Transverse colon (tissue), 4 donors: ENCODE data around the gene OLFM1. TPM values are rescaled to one million over a fixed set of nuclear protein-coding genes. Genes with fewer than 3 reads are reported as not detected.

Source experiments
- DNase-seq: peaks from one replicate; pipeline ENCODE4 v3.0.0-alpha.2; 2019
- H3K27ac ChIP-seq, 4 donors: fragments of 200-600 bp; sonication (generic); 2 replicates each; pipeline ENCODE4 v1.5.1; 2016 to 2018; ENCODE audit warnings: inconsistent platforms in 4 of 4
- H3K27me3 ChIP-seq: fragments of 200-600 bp; sonication (generic); 2 replicates; pipeline ENCODE4 v1.5.1; 2017; ENCODE audit warnings: inconsistent platforms
- H3K36me3 ChIP-seq, 4 donors: fragments of 200-600 bp; sonication (generic); 2 replicates each; pipeline ENCODE4 v1.5.1; 2017 to 2019; ENCODE audit warnings: inconsistent platforms in 4 of 4
- H3K4me1 ChIP-seq, 4 donors: fragments of 200-600 bp; sonication (generic); 2 replicates each; pipeline ENCODE4 v1.5.1; 2017 to 2020; ENCODE audit warnings: inconsistent platforms in 4 of 4
- H3K4me3 ChIP-seq, 4 donors: fragments of 200-600 bp; sonication (generic); 1 replicate in 1 of 4; 2 replicates in 3 of 4; pipeline versions ENCODE4 v1.5.1 to v1.6.1; 2017 to 2019; ENCODE audit warnings: inconsistent platforms in 4 of 4
- H3K9me3 ChIP-seq, 2 donors: fragments of 200-600 bp; sonication (generic); 2 replicates each; pipeline ENCODE4 v1.5.1; 2017 to 2019; ENCODE audit warnings: inconsistent platforms in 2 of 2
- EP300 ChIP-seq: sonication (generic); formaldehyde crosslinking; IDR thresholded peaks from one replicate; pipeline ENCODE4 v1.6.1; 2017; ENCODE audit warnings: antibody characterized with exemption, low read depth
- POLR2A ChIP-seq: fragments of 450-650 bp; IDR thresholded peaks from one replicate; pipeline ENCODE4 v1.6.1; 2016; ENCODE audit warnings: antibody characterized with exemption, mild to moderate bottlenecking, moderate library complexity
- POLR2AphosphoS5 ChIP-seq, 3 donors: sonication (generic); formaldehyde crosslinking; IDR thresholded peaks; one replicate each; pipeline ENCODE4 v1.6.1; 2016; ENCODE audit warnings: antibody characterized with exemption in 3 of 3
- WGBS, 2 donors: methylation state at CpG; one replicate each; pipeline ENCODE4 v1.1.5; 2018; ENCODE audit warnings: low coverage in 1 of 2; 5-methylcytosine and 5-hydroxymethylcytosine counted together
- in situ Hi-C, 4 donors: fragments of 200-750 bp; cut with MboI; loops; one replicate each; pipeline versions ENCODE4 v1.15.0 to v1.15.1; 2017; ENCODE audit warnings: low sequenced_read_pairs in 3 of 4, low pct_ligation_motif_present in 1 of 4, low pct_unique_long_range_greater_than_20kb in 1 of 4
- intact Hi-C: fragments of 100-400 bp; cut with DNase I; formaldehyde crosslinking; loops from one replicate; pipeline ENCODE4 v1.15.1; 2023; ENCODE audit warnings: low total_unique reads
- total RNA-seq, 4 donors: library from RNA; depleted of rRNA; stranded (reverse); fragments of >200 nt; gene quantifications; one replicate each; pipeline ENCODE4 v1.1.0, GENCODE V29; 2016
- TF ChIP-seq, protein P1 (sequence below), 5 experiments: fragments of 200-600 bp in 3 of 5; fragments of 450-650 bp in 2 of 5; sonication (generic) in 3 of 5; IDR thresholded peaks; 1 replicate in 2 of 5; 2 replicates in 3 of 5; pipeline ENCODE4 v1.5.1; 2016 to 2017; ENCODE audit warnings: antibody characterized with exemption in 5 of 5, inconsistent platforms in 3 of 5, mild to moderate bottlenecking in 2 of 5, moderate library complexity in 1 of 5

OLFM1 gene
- total RNA-seq, 4 donors from 2014 or later, result 3.7 to 7.8 (median 4.0) TPM; not detected in 1

DNA sequence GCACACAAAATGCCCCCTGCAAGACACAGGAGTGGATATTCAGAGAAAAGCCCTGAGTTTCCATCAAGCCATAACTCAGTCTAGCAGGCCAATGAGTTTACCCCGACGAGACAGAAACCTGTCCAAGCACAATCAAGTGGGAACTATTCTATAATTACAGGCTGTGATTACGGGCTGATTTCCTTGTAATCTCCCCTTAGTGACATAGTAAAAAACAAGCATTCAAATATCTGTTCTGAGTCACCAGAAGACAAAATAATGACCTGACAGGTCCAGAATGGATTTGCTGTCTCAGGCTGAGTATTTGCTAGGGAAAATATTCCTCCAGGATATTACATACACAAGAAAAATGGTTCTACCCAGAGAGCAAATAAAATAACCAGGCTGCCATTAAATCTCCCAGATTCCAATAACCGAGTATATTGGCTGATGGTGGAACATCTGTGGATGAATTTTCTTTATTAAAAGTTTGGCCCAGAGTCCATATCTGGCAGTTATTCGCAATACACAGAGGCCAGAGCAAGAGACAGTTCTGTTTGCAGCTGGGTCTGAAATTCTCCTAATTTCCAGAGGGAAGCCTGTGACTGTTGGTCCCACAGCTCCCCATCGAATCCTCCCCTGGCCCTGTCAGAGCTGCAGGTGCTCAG is 35.8 kb downstream of the OLFM1 start:
- no peaks in the 10 kb centered on the region for H3K9me3 ChIP-seq
- intact Hi-C loops (no loop called here), in situ Hi-C loops (no loop called here)
- H3K4me3 ChIP-seq, result no peak overlapping the region
- H3K4me1 ChIP-seq, result no peaks in the 10 kb centered on the region
- 58 to 61% methylated on average over 4 to 6 of the region's 6 CpGs for WGBS, 2 donors
- H3K27ac ChIP-seq, result no peak overlapping the region
- H3K27me3 ChIP-seq, result no peaks in the 10 kb centered on the region
- DNase-seq, result no peak
- TF ChIP-seq EP300, result no peak
- no peak for TF ChIP-seq POLR2AphosphoS5 (IDR thresholded peaks at IDR 0.05)
- no peak for TF ChIP-seq POLR2A
- TF ChIP-seq, protein P1, sequence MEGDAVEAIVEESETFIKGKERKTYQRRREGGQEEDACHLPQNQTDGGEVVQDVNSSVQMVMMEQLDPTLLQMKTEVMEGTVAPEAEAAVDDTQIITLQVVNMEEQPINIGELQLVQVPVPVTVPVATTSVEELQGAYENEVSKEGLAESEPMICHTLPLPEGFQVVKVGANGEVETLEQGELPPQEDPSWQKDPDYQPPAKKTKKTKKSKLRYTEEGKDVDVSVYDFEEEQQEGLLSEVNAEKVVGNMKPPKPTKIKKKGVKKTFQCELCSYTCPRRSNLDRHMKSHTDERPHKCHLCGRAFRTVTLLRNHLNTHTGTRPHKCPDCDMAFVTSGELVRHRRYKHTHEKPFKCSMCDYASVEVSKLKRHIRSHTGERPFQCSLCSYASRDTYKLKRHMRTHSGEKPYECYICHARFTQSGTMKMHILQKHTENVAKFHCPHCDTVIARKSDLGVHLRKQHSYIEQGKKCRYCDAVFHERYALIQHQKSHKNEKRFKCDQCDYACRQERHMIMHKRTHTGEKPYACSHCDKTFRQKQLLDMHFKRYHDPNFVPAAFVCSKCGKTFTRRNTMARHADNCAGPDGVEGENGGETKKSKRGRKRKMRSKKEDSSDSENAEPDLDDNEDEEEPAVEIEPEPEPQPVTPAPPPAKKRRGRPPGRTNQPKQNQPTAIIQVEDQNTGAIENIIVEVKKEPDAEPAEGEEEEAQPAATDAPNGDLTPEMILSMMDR (IDR thresholded peaks at IDR 0.05), result no peak
- H3K36me3 ChIP-seq, result no peaks in the 10 kb centered on the region

DNA sequence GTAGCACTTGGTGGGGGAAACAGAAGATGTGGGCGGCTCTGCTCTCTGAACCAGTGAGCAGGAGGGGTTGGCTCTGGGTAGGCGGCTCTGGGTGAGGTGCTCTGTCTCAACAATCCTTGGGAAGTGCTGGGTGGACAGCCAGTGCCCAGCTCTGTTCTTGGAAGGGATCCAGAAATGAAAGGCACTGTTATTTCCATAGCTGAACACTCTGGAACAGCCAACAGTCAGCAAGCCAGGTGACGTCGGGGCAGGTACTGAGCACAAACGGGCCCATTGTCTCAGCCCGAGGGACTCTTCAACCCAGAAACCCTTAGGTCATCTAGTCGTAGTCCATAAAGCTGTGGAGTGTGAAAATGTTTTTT is 36.3 kb downstream of the OLFM1 start:
- in situ Hi-C loops (no loop called here), intact Hi-C loops (no loop called here)
- no peak for DNase-seq
- H3K36me3 ChIP-seq, result no peaks in the 10 kb centered on the region
- no peaks in the 10 kb centered on the region for H3K9me3 ChIP-seq
- H3K4me1 ChIP-seq, result no peaks in the 10 kb centered on the region
- TF ChIP-seq POLR2A (no peak), EP300 (no peak), POLR2AphosphoS5 (IDR thresholded peaks at IDR 0.05) (no peak)
- TF ChIP-seq, protein P1 (IDR thresholded peaks at IDR 0.05), result no peak
- H3K4me3 ChIP-seq, result no peak overlapping the region
- whole genome bisulfite sequencing, 2 donors, result 48% methylated on average over 7 of the region's 7 CpGs; no CpG with 5 or more reads in 1 of the 2 donors
- H3K27ac ChIP-seq, result no peak overlapping the region
- H3K27me3 ChIP-seq, result peaks cover 4% of the 10 kb centered on the region

DNA sequence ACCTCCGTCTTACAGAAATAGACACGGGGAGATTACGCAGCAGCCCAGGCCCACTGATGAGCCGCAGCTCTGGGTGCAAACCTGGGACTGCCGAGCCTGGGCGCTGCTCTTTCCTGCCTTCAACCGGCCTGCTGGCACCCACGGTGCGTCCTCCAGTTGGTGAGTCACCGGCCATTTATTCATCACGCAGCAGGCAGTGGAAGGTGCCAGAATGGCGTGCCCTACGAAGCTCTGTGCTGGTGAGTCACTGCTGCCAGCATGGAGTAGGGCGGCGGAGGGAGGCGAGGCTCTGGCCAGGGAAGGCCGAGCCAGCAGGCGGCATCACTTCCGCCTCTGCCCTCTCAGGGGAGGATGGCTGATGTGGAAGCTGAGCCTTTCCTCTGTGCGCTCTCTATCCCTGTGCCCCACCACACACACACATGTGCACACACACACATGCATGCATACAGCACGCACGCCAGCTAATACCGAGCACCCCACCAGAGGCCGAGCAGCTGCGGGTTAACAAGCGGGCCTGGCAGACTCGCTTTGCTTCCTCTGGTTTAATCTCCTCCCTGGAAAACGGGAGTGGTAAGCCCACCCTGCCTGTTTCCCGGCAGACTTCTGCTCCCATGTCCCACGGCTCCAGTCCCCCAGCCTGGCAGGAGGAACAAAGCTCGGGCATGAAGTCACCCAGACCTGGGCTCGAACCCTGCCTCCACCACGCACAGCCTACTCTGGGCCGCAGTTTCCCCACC is 39.2 kb downstream of the OLFM1 start:
- Histone ChIP-seq H3K4me3 (no peak overlapping the region), H3K4me1 (peaks cover 0 to 5% (median 2%) of the 10 kb centered on the region in 4 donors), H3K27me3 (peaks cover 7% of the 10 kb centered on the region), H3K9me3 (no peaks in the 10 kb centered on the region), H3K27ac (no peak overlapping the region), H3K36me3 (no peaks in the 10 kb centered on the region)
- in situ Hi-C loops, result no loop called here
- DNase-seq, result no peak
- TF ChIP-seq EP300 (no peak), POLR2AphosphoS5 (IDR thresholded peaks at IDR 0.05) (no peak), POLR2A (no peak)
- TF ChIP-seq, protein P1 (IDR thresholded peaks at IDR 0.05), result no peak
- WGBS, 2 donors, result 75% methylated on average over 33 of the region's 34 CpGs; no CpG with 5 or more reads in 1 of the 2 donors
- intact Hi-C loops, result no loop called here

DNA sequence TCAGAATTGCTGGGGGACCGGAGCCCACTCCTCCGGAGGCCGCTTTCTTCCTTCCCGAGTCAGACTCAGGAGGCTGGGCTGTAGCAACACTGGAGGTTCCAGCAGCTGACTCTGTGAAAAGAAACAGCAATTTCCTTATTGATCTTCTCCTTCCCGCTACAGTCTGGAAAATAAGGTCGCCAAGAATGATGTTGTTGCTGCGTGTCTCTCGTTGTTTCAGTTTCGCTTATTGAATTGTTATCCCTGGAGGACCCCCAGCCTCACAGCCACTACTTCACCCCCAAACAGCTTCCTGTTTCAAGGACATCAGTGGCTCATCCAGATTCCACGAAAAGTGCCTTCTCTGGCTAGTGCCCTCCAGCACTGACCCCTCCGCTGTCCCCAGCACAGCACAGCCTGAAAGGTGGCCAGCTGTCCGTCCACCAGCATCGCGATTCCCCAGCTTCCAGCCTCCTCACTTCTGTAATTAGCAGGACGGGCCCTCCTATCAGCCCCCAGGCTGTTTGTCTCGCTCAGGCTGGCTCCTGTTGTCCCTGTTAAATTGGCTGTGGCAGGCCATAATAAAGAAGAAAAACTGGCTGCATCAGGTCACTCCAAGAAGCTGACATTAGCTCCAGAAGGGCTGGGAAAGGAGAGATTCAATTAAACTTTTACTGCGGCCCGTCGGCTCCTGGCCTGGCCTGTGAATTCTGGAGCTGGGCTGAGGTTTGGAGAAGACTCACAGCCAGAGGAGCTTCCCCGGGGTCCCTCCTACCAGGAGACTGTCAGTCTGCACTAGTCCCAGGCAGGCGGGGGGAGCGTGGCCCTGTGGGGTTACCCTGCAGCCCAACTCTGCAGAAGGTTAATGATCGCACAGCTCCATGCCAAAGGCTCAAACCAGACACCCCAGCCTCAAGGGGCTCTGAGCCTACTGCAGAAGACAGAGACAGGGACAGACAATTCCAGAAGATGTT is 40.5 kb downstream of the OLFM1 start:
- Histone ChIP-seq H3K27me3 (peaks cover 15% of the 10 kb centered on the region), H3K36me3 (no peaks in the 10 kb centered on the region), H3K9me3 (no peaks in the 10 kb centered on the region), H3K4me1 (peaks cover 0 to 5% (median 2%) of the 10 kb centered on the region in 4 donors), H3K27ac (no peak overlapping the region), H3K4me3 (no peak overlapping the region)
- 53 to 84% methylated on average over 5 to 23 of the region's 23 CpGs for WGBS, 2 donors
- in situ Hi-C loops (no loop called here), intact Hi-C loops (no loop called here)
- TF ChIP-seq, protein P1 (IDR thresholded peaks at IDR 0.05), result no peak
- TF ChIP-seq POLR2AphosphoS5 (IDR thresholded peaks at IDR 0.05), result no peak
- no peak for TF ChIP-seq POLR2A
- no peak for TF ChIP-seq EP300
- DNase-seq, result no peak
